Measurements from ENCODE around the gene BAK1. TPM values are rescaled to one million over a fixed set of nuclear protein-coding genes. Genes with fewer than 3 reads are reported as not detected.

Gene BAK1
- total and polyA plus RNA-seq, 2 of the 13 experiments (the other 11 are each of a cell fraction or from before 2014, with no cell fraction given): 15.0 to 23.8 TPM

DNA sequence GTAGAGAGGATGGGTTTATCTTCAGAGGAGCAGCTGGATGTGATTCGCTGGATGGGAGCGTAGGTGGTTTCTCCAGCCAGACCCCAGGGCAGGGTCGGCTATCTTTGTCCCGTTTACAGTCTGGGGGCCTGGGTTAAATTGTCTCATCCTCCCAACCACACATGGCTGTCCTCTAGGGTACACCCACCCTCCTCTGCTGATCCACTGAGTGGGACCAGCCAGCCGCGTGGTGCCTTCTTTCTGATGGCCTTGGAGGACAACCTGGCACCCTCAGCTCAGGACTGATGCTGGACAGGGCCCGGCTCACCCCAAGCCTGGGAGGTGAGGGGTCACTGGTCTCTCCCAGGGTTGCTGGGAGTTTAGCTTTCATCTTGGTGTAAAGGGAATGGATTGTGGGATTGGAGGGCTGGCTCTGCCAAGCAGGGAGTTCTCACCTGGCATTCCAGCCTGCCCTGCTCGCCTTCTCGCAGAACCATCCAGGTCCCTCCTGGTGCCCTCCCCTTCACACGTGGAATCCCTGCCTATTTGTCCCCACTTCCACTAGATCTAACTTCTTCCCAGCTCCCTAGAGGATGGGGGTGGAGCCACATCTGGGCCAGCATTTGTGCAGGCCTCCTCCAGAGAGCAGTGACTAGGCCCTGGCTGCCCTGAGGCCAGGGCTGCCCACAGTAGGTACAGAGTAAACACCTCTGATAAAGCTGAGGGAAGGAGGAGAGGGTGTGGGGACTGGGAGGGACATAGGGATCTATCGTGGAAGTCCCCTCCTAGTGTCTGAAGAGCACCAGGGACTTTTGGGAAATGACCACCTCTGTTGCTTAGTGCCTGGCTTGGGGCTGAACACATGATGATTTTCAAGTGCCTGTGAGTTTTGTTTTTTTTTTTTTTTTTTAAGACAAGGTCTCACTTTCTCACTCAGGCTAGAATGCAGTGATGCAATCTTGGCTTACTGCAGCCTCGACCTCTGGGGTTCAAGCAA is 42.7 kb upstream of the BAK1 start (continued):
- TF ChIP-seq ZC3H4 (CRISPR knock-in tag; IDR thresholded peaks at IDR 0.05; ENCODE audit: borderline replicate concordance): no peak
- TF ChIP-seq ZNF670 (CRISPR knock-in tag; IDR thresholded peaks at IDR 0.05; ENCODE audit: borderline replicate concordance): no peak
- TF ChIP-seq ZNF768 (CRISPR knock-in tag; IDR thresholded peaks at IDR 0.05): 0 out of 2 replicates have a peak, but pooled peaks have one; percentile 8
- peak; percentile 52; the same call in 1 of the 2 replicates for TF ChIP-seq AHR (CRISPR knock-in tag; IDR thresholded peaks at IDR 0.05)
- no peak for TF ChIP-seq ZNF432 (CRISPR knock-in tag; IDR thresholded peaks at IDR 0.05; ENCODE audit: borderline replicate concordance)
- no peak for TF ChIP-seq CBFB (CRISPR knock-in tag; IDR thresholded peaks at IDR 0.05)
- TF ChIP-seq ATRX (CRISPR knock-in tag; IDR thresholded peaks at IDR 0.05; ENCODE audit: borderline replicate concordance): no peak
- no peak for TF ChIP-seq ZFYVE20 (CRISPR knock-in tag; IDR thresholded peaks at IDR 0.05; ENCODE audit: borderline replicate concordance, low read depth)
- TF ChIP-seq FOXA3 (CRISPR knock-in tag; IDR thresholded peaks at IDR 0.05): peak; percentile 43; the same call in 1 of the 2 replicates
- TF ChIP-seq, protein P1, sequence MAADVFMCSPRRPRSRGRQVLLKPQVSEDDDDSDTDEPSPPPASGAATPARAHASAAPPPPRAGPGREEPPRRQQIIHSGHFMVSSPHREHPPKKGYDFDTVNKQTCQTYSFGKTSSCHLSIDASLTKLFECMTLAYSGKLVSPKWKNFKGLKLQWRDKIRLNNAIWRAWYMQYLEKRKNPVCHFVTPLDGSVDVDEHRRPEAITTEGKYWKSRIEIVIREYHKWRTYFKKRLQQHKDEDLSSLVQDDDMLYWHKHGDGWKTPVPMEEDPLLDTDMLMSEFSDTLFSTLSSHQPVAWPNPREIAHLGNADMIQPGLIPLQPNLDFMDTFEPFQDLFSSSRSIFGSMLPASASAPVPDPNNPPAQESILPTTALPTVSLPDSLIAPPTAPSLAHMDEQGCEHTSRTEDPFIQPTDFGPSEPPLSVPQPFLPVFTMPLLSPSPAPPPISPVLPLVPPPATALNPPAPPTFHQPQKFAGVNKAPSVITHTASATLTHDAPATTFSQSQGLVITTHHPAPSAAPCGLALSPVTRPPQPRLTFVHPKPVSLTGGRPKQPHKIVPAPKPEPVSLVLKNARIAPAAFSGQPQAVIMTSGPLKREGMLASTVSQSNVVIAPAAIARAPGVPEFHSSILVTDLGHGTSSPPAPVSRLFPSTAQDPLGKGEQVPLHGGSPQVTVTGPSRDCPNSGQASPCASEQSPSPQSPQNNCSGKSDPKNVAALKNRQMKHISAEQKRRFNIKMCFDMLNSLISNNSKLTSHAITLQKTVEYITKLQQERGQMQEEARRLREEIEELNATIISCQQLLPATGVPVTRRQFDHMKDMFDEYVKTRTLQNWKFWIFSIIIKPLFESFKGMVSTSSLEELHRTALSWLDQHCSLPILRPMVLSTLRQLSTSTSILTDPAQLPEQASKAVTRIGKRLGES (CRISPR knock-in tag; IDR thresholded peaks at IDR 0.05; ENCODE audit: borderline replicate concordance): no peak
- no peak for TF ChIP-seq ZNF207 (IDR thresholded peaks at IDR 0.05; ENCODE audit: borderline replicate concordance)
- no peak for TF ChIP-seq ZBTB8A (CRISPR knock-in tag; IDR thresholded peaks at IDR 0.05; ENCODE audit: borderline replicate concordance, low read depth)
- no peak for TF ChIP-seq ARHGAP35 (CRISPR knock-in tag; IDR thresholded peaks at IDR 0.05; ENCODE audit: borderline replicate concordance)
- 0 out of 2 replicates have a peak, but pooled peaks have one; percentile 39 for TF ChIP-seq ZNF143 (CRISPR knock-in tag; IDR thresholded peaks at IDR 0.05)
- no peak for TF ChIP-seq ELF4 (CRISPR knock-in tag; IDR thresholded peaks at IDR 0.05; ENCODE audit: borderline replicate concordance)
- TF ChIP-seq SAP130 (CRISPR knock-in tag; IDR thresholded peaks at IDR 0.05; ENCODE audit: low read depth): 0 out of 2 replicates have a peak, but pooled peaks have one; percentile 20
- no peak for TF ChIP-seq MTA3 (CRISPR knock-in tag; IDR thresholded peaks at IDR 0.05)
- no peak for TF ChIP-seq FOXA1 (IDR thresholded peaks at IDR 0.05)
- TF ChIP-seq FOXA1 (CRISPR knock-in tag; IDR thresholded peaks at IDR 0.05): peak; percentile 77
- peak; percentile 70; the same call in 1 of the 2 replicates for TF ChIP-seq ZKSCAN1 (IDR thresholded peaks at IDR 0.05; ENCODE audit: low read length)
- no peak for TF ChIP-seq ZNF256 (CRISPR knock-in tag; conservative IDR thresholded peaks at IDR 0.05)
- 0 out of 2 replicates have a peak, but pooled peaks have one; percentile 4 for TF ChIP-seq GABPA (IDR thresholded peaks at IDR 0.05; ENCODE audit: low read depth, low read length)
- TF ChIP-seq GABPA (CRISPR knock-in tag; IDR thresholded peaks at IDR 0.05; ENCODE audit: low read depth): no peak
- TF ChIP-seq ZNF337 (CRISPR knock-in tag; IDR thresholded peaks at IDR 0.05; ENCODE audit: borderline replicate concordance, low read depth): no peak
- TF ChIP-seq NFE2 (CRISPR knock-in tag; IDR thresholded peaks at IDR 0.05): no peak
- 0 out of 2 replicates have a peak, but pooled peaks have one; percentile 35 for TF ChIP-seq ZNF335 (CRISPR knock-in tag; IDR thresholded peaks at IDR 0.05)
- TF ChIP-seq ZNF547 (CRISPR knock-in tag; IDR thresholded peaks at IDR 0.05): peak; percentile 48; the same call in 1 of the 2 replicates
- TF ChIP-seq SYNCRIP (IDR thresholded peaks at IDR 0.05; ENCODE audit: insufficient read depth, low read depth, low read length): no peak

All from HepG2 (cell line).